Loucy (cell line): ENCODE measurements around the gene ARIH2.

Experiments used
- H2AFZ ChIP-seq: fragments of 200-600 bp; sonication (generic); 2 replicates; pipeline ENCODE4 v1.6.0; 2016; ENCODE audit warnings: antibody characterized with exemption, mild to moderate bottlenecking, low read length, moderate library complexity
- H3F3A ChIP-seq: fragments of 200-600 bp; 2 replicates; pipeline ENCODE4 v1.6.0; 2016; ENCODE audit warnings: antibody characterized with exemption, low read depth, mild to moderate bottlenecking
- H3K27me3 ChIP-seq: fragments of 200-600 bp; sonication (generic); 2 replicates; pipeline ENCODE4 v1.6.1; 2014; ENCODE audit warnings: low read length, mild to moderate bottlenecking; ENCODE audit not compliant: insufficient read depth, poor library complexity, severe bottlenecking
- H3K36me3 ChIP-seq: fragments of 200-600 bp; sonication (generic); 2 replicates; pipeline ENCODE4 v1.6.1; 2016; ENCODE audit warnings: low read length; ENCODE audit not compliant: insufficient read depth
- H3K4me1 ChIP-seq: fragments of 200-600 bp; sonication (generic); 2 replicates; pipeline ENCODE4 v1.5.1; 2014; ENCODE audit warnings: low read length, mild to moderate bottlenecking; ENCODE audit not compliant: insufficient read depth, poor library complexity, severe bottlenecking
- H3K4me2 ChIP-seq: fragments of 200-600 bp; sonication (generic); 2 replicates; pipeline ENCODE4 v1.6.0; 2014; ENCODE audit warnings: antibody characterized with exemption, low read length, low read depth, mild to moderate bottlenecking; ENCODE audit not compliant: poor library complexity, severe bottlenecking
- H3K4me3 ChIP-seq: fragments of 200-600 bp; sonication (generic); 2 replicates; pipeline ENCODE4 v1.5.1; 2014; ENCODE audit warnings: low read length, mild to moderate bottlenecking, mixed read lengths; ENCODE audit not compliant: poor library complexity, severe bottlenecking
- H3K79me2 ChIP-seq: fragments of 200-600 bp; sonication (generic); 2 replicates; pipeline ENCODE4 v1.6.1; 2014; ENCODE audit warnings: low read length; ENCODE audit not compliant: insufficient read depth
- H3K9ac ChIP-seq: fragments of 200-600 bp; sonication (generic); 2 replicates; pipeline ENCODE4 v1.6.0; 2014; ENCODE audit warnings: mild to moderate bottlenecking, low read depth, low read length, moderate library complexity; ENCODE audit not compliant: poor library complexity, severe bottlenecking
- H3K9me2 ChIP-seq: fragments of 200-600 bp; sonication (generic); replicated peaks from 2 replicates; pipeline ENCODE4 v1.6.1; 2016; ENCODE audit warnings: low read depth, low read length, mixed read lengths
- H3K9me3 ChIP-seq: fragments of 200-600 bp; sonication (generic); 2 replicates; pipeline ENCODE4 v1.6.1; 2014; ENCODE audit warnings: mild to moderate bottlenecking, antibody characterized with exemption, low read length, low read depth; ENCODE audit not compliant: insufficient read depth
- H4K20me1 ChIP-seq: fragments of 200-600 bp; sonication (generic); 2 replicates; pipeline ENCODE4 v1.6.0; 2014; ENCODE audit warnings: antibody characterized with exemption, low read length, mild to moderate bottlenecking; ENCODE audit not compliant: insufficient read depth, poor library complexity, severe bottlenecking
- CTCF ChIP-seq: fragments of 200-600 bp; sonication (generic); conservative IDR thresholded peaks from 2 replicates; pipeline ENCODE4 v1.5.1; 2014; ENCODE audit warnings: mild to moderate bottlenecking, antibody characterized with exemption, low read length
- EZH2phosphoT487 ChIP-seq: fragments of 200-600 bp; IDR thresholded peaks from 2 replicates; pipeline ENCODE4 v1.6.1; 2018; ENCODE audit warnings: antibody characterized with exemption, mild to moderate bottlenecking, moderate library complexity, borderline replicate concordance

Gene ARIH2

DNA sequence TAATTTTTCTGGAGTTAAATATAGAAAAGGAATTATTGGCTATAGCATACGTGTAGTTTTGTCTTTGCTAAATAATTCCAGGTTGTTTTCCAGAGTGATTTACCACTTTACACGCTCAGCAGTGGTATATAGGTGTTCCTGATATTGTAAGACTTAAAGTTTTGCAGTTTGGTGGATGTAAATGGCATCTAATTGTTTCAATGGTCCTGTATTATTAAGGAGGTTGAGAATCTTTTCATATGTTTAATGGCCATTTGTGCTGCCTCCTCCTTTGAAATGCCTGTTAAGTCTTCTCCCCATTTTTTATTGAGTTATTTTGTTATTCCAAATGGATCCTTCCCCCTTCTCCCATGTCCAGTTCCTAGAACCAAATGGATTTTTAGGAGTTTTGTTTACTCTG lies 44.9 kb downstream of the ARIH2 start:
- Histone ChIP-seq H3K27me3 (no peaks in the 10 kb centered on the region), H3K79me2 (no peaks in the 10 kb centered on the region), H3K4me2 (no peak overlapping the region), H3K4me1 (no peaks in the 10 kb centered on the region), H3K36me3 (peaks cover 47% of the 10 kb centered on the region; the same call in 1 of the 2 replicates), H3K4me3 (no peak overlapping the region), H2AFZ (no peak overlapping the region), H3K9ac (no peak overlapping the region), H3F3A (no peaks in the 10 kb centered on the region), H4K20me1 (peaks cover 4% of the 10 kb centered on the region), H3K9me3 (no peaks in the 10 kb centered on the region), H3K9me2 (no peaks in the 10 kb centered on the region)
- TF ChIP-seq CTCF: no peak
- TF ChIP-seq EZH2phosphoT487: no peak

DNA sequence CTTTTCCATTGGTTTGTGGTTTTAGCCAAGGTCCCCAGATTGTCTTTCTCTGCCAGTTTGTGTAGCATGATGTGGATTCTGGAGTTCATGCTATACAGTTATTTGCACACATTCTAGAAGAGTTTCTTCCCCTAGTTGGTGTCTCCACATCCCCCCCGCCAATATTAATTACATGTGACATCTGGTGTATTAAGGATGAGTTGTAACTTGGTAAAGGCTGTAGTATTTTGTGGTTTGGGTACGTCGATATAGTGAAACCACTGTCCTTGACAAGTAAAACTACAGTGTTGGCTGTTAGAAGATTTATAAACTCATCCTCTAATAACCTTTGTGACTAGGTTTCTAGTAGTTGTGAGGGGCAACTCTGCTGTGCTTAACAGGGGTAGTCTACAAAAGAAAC lies 47.7 kb downstream of the ARIH2 start:
- Histone ChIP-seq H3K9ac (no peak overlapping the region), H3K36me3 (peaks cover 68% of the 10 kb centered on the region; the same call in 1 of the 2 replicates), H3K4me2 (no peak overlapping the region), H3F3A (no peaks in the 10 kb centered on the region), H2AFZ (no peak overlapping the region), H3K9me3 (no peaks in the 10 kb centered on the region), H3K4me1 (no peaks in the 10 kb centered on the region), H3K4me3 (no peak overlapping the region), H3K79me2 (no peaks in the 10 kb centered on the region), H3K9me2 (no peaks in the 10 kb centered on the region), H3K27me3 (no peaks in the 10 kb centered on the region), H4K20me1 (no peaks in the 10 kb centered on the region)
- TF ChIP-seq CTCF (no peak), EZH2phosphoT487 (no peak)

DNA sequence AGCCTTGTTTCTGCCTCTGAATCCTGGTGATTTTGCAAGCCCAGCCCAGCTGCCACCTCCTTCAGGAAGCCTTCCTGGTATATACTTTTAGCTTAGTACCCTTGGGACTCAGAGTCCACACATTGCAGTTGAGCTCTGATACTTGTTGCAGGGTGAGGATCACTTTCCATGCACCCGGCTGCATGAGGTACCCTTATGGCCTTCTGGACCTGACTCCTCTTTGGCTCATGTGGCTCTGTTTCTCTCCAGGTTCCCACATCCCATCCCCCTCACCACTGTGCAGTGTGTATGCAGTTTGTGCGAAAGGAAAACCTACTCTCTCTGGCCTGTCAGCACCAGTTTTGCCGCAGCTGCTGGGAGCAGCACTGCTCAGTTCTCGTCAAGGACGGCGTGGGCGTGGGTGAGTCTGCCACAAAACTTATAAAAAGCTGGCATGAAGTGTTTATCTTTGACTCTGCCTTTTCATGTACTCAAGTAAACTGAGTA lies 48.3 kb downstream of the ARIH2 start:
- no peak overlapping the region for H3K4me2 ChIP-seq
- no peak overlapping the region for H3K4me3 ChIP-seq
- H3K79me2 ChIP-seq: no peaks in the 10 kb centered on the region
- H4K20me1 ChIP-seq: no peaks in the 10 kb centered on the region
- TF ChIP-seq EZH2phosphoT487 (no peak), CTCF (no peak)
- no peaks in the 10 kb centered on the region for H3F3A ChIP-seq
- no peaks in the 10 kb centered on the region for H3K9me2 ChIP-seq
- H3K36me3 ChIP-seq: peaks cover 74% of the 10 kb centered on the region; the same call in 1 of the 2 replicates
- H3K9me3 ChIP-seq: no peaks in the 10 kb centered on the region
- H2AFZ ChIP-seq: no peak overlapping the region
- H3K4me1 ChIP-seq: no peaks in the 10 kb centered on the region
- H3K27me3 ChIP-seq: no peaks in the 10 kb centered on the region
- H3K9ac ChIP-seq: no peak overlapping the region
